NT2/D1 (cell line): Measurements from ENCODE around the gene KIF21B.

ENCODE experiments used
- SUZ12 ChIP-seq: IDR thresholded peaks from 2 replicates; pipeline ENCODE4 v1.6.1; 2011; ENCODE audit not compliant: insufficient read length, insufficient read depth; ENCODE audit errors: extremely low read depth
- YY1 ChIP-seq: IDR thresholded peaks from 2 replicates; pipeline ENCODE4 v1.6.1; 2011; ENCODE audit not compliant: insufficient read length, insufficient read depth
- ZNF274 ChIP-seq: IDR thresholded peaks from 2 replicates; pipeline ENCODE4 v1.6.1; 2011; ENCODE audit warnings: mild to moderate bottlenecking, low read depth, low read length

GRCh38 chr1:201041011-201041410 is 17.5 kb upstream of the KIF21B start:
- TF ChIP-seq SUZ12: no peak
- no peak for TF ChIP-seq YY1
- TF ChIP-seq ZNF274: no peak
